ENCODE data around the gene LGALS9C. TPM values are rescaled to one million over a fixed set of nuclear protein-coding genes. Genes with fewer than 3 reads are reported as not detected.
A peak's percentile ranks its signal among the peaks of the same experiment; 100 is the strongest.
"Not testable (repeated sequence)": the region's sequence is repeated elsewhere in the genome, so short reads cannot be mapped to it uniquely, and the experiment has no call there.

LGALS9C gene
- total RNA-seq, 1 donor from 2014 or later = 0.21 TPM

DNA sequence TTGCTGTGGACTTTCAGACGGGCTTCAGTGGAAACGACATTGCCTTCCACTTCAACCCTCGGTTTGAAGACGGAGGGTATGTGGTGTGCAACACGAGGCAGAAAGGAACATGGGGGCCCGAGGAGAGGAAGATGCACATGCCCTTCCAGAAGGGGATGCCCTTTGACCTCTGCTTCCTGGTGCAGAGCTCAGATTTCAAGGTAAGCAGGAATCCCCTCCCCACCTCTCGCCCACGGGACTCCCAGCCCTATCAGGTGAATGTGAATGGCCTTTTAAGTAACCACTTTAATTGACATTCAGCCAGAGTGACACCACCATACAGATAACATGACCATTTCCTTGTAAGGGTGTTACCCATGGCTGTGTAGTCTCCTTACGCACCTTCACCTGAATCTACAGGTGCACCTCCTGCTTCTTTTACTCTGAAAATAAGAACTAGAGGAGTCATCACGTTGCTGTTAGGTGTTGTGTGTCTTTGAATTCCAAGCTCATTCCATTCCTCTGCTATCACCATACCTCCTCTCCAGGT is 9.4 kb downstream of the LGALS9C start:
- H3K27me3 Mint-ChIP-seq (ENCODE audit: unreplicated experiment); H3K36me3 Mint-ChIP-seq (ENCODE audit: low read depth, unreplicated experiment): not testable (repeated sequence)

DNA sequence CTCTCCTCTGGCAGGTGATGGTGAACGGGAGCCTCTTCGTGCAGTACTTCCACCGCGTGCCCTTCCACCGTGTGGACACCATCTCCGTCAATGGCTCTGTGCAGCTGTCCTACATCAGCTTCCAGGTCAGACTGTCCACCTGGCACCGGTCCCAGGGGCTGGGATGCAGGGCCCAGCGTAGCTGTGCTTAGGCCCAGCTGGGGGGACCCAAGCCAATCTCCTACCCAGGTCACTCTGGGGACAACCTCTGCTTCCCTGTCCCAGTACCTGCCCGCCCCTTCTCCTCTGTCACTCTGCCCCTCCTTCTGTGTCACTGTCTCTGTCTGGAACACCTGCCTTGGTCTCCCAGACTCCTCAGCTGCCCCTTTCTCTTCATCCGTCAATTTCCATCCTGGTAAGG is 11.0 kb downstream of the LGALS9C start:
- not testable (repeated sequence) for H3K4me1 Mint-ChIP-seq (ENCODE audit: unreplicated experiment); DNase-seq (ENCODE audit: low spot score); H3K9me3 Mint-ChIP-seq (ENCODE audit: unreplicated experiment); H3K4me3 Mint-ChIP-seq (ENCODE audit: unreplicated experiment); H3K36me3 Mint-ChIP-seq (ENCODE audit: low read depth, unreplicated experiment); H3K27me3 Mint-ChIP-seq (ENCODE audit: unreplicated experiment); H3K27ac Mint-ChIP-seq (ENCODE audit: unreplicated experiment)

More for the DNA sequence above, 9.4 kb downstream of the LGALS9C start:
- H3K4me1 Mint-ChIP-seq (ENCODE audit: unreplicated experiment); H3K27ac Mint-ChIP-seq (ENCODE audit: unreplicated experiment); H3K4me3 Mint-ChIP-seq (ENCODE audit: unreplicated experiment); DNase-seq (ENCODE audit: low spot score); H3K9me3 Mint-ChIP-seq (ENCODE audit: unreplicated experiment): not testable (repeated sequence)

DNA sequence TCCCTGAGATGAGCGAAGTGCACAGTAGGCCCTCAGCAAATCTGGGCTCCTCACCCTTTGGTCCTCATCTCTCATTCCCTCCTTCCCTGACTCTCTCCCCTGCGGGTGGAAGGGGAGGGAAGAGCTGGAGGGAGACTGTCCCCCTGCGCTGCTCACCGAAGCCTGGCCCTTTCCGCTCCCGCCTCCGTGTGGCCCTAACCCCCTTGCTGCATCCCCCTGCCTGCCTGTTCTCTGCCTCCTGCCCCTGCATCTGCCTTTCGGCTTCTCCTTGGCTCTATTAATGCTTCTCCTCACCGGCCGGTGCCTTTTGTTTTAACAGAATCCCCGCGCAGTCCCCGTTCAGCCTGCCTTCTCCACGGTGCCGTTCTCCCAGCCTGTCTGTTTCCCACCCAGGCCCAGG is 12.0 kb downstream of the LGALS9C start:
- DNase-seq (ENCODE audit: low spot score); H3K27ac Mint-ChIP-seq (ENCODE audit: unreplicated experiment); H3K36me3 Mint-ChIP-seq (ENCODE audit: low read depth, unreplicated experiment); H3K27me3 Mint-ChIP-seq (ENCODE audit: unreplicated experiment); H3K9me3 Mint-ChIP-seq (ENCODE audit: unreplicated experiment); H3K4me3 Mint-ChIP-seq (ENCODE audit: unreplicated experiment); H3K4me1 Mint-ChIP-seq (ENCODE audit: unreplicated experiment): not testable (repeated sequence)

DNA sequence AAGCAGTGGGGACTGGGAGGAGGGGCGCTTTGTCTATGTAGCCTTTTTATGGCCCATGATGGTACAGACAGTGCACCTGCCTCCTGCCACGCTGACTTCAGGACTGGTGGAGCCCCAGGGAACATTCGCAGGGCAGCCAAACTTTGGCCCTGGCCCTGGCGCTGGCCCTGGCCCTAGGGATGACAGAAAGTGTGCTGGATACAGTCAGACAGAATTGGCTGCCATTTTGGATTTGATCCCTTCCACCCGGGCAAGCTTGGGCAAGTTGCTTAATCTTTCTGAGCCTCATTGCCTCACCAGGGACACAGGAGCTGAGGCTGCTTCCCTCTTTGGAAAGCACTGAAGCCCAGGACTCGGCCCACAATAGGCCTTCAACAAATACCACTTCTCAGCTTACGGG is 13.4 kb downstream of the LGALS9C start:
- H3K27me3 Mint-ChIP-seq (ENCODE audit: unreplicated experiment); H3K4me1 Mint-ChIP-seq (ENCODE audit: unreplicated experiment); H3K4me3 Mint-ChIP-seq (ENCODE audit: unreplicated experiment); H3K27ac Mint-ChIP-seq (ENCODE audit: unreplicated experiment); DNase-seq (ENCODE audit: low spot score); H3K9me3 Mint-ChIP-seq (ENCODE audit: unreplicated experiment); H3K36me3 Mint-ChIP-seq (ENCODE audit: low read depth, unreplicated experiment): not testable (repeated sequence)

DNA sequence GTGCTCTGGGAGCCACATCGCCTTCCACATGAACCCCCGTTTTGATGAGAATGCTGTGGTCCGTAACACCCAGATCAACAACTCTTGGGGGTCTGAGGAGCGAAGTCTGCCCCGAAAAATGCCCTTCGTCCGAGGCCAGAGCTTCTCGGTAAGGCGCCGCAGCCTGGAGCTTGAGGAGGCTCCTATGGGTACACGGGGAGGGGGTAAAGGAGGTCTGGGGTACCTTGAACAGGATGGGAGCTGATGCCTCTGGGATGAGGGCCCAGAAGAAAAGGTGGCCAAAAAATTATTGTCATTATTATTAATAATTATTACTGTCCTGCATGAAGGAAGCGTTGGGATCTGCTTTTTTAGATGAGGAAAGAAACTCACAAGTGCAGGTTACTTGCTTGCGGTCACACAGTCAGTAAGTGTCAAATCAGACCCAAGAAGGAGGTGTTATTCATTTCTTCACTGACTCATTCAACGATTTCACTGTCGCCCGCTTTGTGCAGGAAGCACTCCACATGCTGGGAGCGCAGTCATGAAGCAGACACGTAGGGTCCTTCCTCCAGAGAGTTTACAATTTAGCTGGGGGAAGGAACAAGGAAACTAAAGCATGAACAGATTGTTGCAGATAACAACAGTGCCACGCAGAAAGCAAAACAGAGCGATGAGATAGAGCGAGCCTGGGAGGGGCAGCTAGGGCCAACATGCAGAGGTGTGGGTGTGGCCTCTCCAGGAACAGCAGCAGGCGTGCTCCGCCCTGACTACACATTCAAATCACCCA is 16.3 kb downstream of the LGALS9C start:
- H3K27ac Mint-ChIP-seq (ENCODE audit: unreplicated experiment); H3K4me3 Mint-ChIP-seq (ENCODE audit: unreplicated experiment); H3K27me3 Mint-ChIP-seq (ENCODE audit: unreplicated experiment); H3K9me3 Mint-ChIP-seq (ENCODE audit: unreplicated experiment); DNase-seq (ENCODE audit: low spot score); H3K36me3 Mint-ChIP-seq (ENCODE audit: low read depth, unreplicated experiment); H3K4me1 Mint-ChIP-seq (ENCODE audit: unreplicated experiment): not testable (repeated sequence)

DNA sequence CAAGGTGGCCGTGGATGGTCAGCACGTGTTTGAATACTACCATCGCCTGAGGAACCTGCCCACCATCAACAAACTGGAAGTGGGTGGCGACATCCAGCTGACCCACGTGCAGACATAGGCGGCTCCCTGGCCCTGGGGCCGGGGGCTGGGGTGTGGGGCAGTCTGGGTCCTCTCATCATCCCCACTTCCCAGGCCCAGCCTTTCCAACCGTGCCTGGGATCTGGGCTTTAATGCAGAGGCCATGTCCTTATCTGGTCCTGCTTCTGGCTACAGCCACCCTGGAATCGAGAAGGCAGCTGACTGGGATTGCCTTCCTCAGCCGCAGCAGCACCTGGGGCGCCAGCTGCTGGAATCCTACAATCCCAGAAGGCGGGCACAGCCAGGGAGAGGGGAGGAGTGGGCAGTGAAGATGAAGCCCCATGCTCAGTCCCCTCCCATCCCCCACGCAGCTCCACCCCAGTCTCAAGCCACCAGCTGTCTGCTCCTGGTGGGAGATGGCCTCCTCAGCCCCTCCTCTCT is 17.7 kb downstream of the LGALS9C start:
- not testable (repeated sequence) for H3K4me3 Mint-ChIP-seq (ENCODE audit: unreplicated experiment); H3K9me3 Mint-ChIP-seq (ENCODE audit: unreplicated experiment); H3K27me3 Mint-ChIP-seq (ENCODE audit: unreplicated experiment); H3K4me1 Mint-ChIP-seq (ENCODE audit: unreplicated experiment); H3K36me3 Mint-ChIP-seq (ENCODE audit: low read depth, unreplicated experiment); H3K27ac Mint-ChIP-seq (ENCODE audit: unreplicated experiment); DNase-seq (ENCODE audit: low spot score)

DNA sequence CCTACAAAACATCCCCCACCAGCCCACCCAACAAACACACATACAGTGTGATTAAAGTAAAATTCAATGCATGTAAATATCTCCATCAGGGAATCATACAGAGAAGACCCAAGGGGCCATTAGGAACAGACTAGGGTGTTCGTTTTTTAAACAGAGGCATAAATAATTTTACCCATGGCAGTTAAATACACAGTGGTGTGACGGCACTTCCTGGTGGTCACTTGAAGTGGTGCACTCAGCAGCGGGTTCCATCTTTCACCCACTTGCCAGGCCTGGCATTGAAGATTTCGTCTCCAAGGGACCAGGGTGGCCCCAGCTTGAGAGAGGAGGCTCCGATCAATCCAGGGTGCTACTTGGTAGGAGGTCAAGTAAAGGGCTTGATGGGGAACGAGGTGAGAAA is 20.5 kb downstream of the LGALS9C start:
- not testable (repeated sequence) for H3K27ac Mint-ChIP-seq (ENCODE audit: unreplicated experiment); H3K4me1 Mint-ChIP-seq (ENCODE audit: unreplicated experiment); H3K27me3 Mint-ChIP-seq (ENCODE audit: unreplicated experiment); DNase-seq (ENCODE audit: low spot score); H3K9me3 Mint-ChIP-seq (ENCODE audit: unreplicated experiment); H3K4me3 Mint-ChIP-seq (ENCODE audit: unreplicated experiment); H3K36me3 Mint-ChIP-seq (ENCODE audit: low read depth, unreplicated experiment)
- TF ChIP-seq, protein P1, sequence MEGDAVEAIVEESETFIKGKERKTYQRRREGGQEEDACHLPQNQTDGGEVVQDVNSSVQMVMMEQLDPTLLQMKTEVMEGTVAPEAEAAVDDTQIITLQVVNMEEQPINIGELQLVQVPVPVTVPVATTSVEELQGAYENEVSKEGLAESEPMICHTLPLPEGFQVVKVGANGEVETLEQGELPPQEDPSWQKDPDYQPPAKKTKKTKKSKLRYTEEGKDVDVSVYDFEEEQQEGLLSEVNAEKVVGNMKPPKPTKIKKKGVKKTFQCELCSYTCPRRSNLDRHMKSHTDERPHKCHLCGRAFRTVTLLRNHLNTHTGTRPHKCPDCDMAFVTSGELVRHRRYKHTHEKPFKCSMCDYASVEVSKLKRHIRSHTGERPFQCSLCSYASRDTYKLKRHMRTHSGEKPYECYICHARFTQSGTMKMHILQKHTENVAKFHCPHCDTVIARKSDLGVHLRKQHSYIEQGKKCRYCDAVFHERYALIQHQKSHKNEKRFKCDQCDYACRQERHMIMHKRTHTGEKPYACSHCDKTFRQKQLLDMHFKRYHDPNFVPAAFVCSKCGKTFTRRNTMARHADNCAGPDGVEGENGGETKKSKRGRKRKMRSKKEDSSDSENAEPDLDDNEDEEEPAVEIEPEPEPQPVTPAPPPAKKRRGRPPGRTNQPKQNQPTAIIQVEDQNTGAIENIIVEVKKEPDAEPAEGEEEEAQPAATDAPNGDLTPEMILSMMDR (IDR thresholded peaks at IDR 0.05; ENCODE audit: unreplicated experiment) = peak; percentile 62

DNA sequence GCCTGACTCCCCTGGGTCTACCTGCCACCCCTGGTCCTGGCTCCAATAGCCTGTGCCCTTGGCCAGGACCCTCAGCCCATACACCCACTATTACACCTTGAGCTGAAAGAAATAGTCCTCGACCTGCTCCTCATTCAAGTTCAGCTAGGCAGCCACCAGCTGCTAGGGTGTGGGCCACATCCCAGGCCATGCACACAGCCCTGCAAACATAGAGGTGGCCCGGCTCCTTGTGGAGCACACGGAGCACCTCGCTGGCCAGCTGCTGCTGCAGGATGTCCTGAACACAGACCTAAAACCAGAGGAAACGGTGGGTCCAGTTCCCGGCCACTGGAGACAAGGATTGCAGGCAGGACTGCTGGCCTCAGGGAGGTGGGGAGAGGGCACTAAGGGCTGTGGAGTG is 22.5 kb downstream of the LGALS9C start:
- H3K27me3 Mint-ChIP-seq (ENCODE audit: unreplicated experiment); DNase-seq (ENCODE audit: low spot score): not testable (repeated sequence)

DNA sequence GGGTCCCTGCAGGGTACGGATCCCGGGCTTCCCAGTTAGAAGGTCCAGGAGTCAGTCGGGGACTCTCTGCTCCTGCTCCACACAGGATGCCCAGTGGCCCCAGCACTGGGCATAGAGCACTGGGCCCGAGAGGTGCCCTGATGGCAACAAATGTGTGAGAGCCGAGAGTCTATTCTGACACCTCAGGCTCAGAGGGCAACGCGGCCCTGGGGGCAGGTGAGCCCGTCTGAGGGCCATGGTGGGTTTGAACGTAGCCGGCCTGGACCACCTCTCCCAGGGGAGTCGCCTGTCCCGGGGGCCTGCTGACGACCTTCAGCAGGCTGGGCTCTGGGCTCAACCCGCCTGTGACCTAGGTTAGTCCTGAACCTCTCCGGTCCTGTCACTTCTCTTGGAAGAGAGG is 23.2 kb downstream of the LGALS9C start:
- not testable (repeated sequence) for H3K9me3 Mint-ChIP-seq (ENCODE audit: unreplicated experiment); H3K4me1 Mint-ChIP-seq (ENCODE audit: unreplicated experiment); DNase-seq (ENCODE audit: low spot score); H3K27ac Mint-ChIP-seq (ENCODE audit: unreplicated experiment); H3K27me3 Mint-ChIP-seq (ENCODE audit: unreplicated experiment); H3K36me3 Mint-ChIP-seq (ENCODE audit: low read depth, unreplicated experiment); H3K4me3 Mint-ChIP-seq (ENCODE audit: unreplicated experiment)

More for the DNA sequence above, 22.5 kb downstream of the LGALS9C start:
- H3K27ac Mint-ChIP-seq (ENCODE audit: unreplicated experiment); H3K9me3 Mint-ChIP-seq (ENCODE audit: unreplicated experiment); H3K4me1 Mint-ChIP-seq (ENCODE audit: unreplicated experiment); H3K4me3 Mint-ChIP-seq (ENCODE audit: unreplicated experiment); H3K36me3 Mint-ChIP-seq (ENCODE audit: low read depth, unreplicated experiment): not testable (repeated sequence)

DNA sequence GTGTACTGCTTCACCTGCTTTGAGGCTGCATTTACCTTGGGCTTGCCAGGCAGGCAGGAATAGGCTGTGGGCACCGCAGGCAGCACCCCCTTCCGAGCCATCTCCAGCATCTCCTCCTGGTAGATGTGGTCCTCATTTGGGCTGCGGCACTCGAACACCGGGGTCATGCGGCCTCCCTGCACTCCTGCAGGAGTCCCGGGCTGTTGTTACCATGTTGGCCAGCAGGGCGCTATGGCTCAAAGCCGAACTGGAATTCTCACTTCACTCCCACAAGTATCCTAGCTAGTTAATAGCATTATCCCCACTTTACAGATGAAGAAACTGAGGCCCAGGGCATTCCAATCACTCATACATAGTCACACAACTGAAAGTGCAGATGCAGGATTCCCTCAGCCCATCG is 23.7 kb downstream of the LGALS9C start:
- H3K4me1 Mint-ChIP-seq (ENCODE audit: unreplicated experiment); H3K36me3 Mint-ChIP-seq (ENCODE audit: low read depth, unreplicated experiment); H3K27me3 Mint-ChIP-seq (ENCODE audit: unreplicated experiment); H3K4me3 Mint-ChIP-seq (ENCODE audit: unreplicated experiment); H3K27ac Mint-ChIP-seq (ENCODE audit: unreplicated experiment); H3K9me3 Mint-ChIP-seq (ENCODE audit: unreplicated experiment); DNase-seq (ENCODE audit: low spot score): not testable (repeated sequence)

DNA sequence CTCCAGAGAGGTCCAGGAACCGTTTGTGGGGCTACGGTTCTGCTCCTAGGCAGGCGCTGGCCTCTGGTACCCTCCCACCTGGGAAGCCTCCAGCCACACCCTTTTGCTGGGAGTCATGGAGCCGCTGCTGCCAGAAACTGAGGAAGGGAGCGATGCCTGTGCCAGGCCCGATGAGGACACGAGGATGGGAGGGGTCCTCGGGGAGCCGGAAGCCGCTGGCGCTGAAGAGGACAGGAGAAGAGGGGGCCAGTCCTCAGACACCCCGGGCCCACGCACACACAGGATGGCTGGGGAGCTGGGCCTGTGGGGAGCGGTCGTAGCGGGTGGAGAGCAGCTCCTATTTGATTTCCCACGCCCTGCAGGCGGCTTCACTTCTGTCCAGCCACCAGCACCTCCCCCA is 24.2 kb downstream of the LGALS9C start:
- H3K36me3 Mint-ChIP-seq (ENCODE audit: low read depth, unreplicated experiment); H3K4me3 Mint-ChIP-seq (ENCODE audit: unreplicated experiment); H3K4me1 Mint-ChIP-seq (ENCODE audit: unreplicated experiment); H3K27me3 Mint-ChIP-seq (ENCODE audit: unreplicated experiment); H3K9me3 Mint-ChIP-seq (ENCODE audit: unreplicated experiment); H3K27ac Mint-ChIP-seq (ENCODE audit: unreplicated experiment); DNase-seq (ENCODE audit: low spot score): not testable (repeated sequence)
